ENCODE results near the gene RIOX2. TPM values are rescaled to one million over a fixed set of nuclear protein-coding genes. Genes with fewer than 3 reads are reported as not detected.
"Not testable (repeated sequence)": the region's sequence is repeated elsewhere in the genome, so short reads cannot be mapped to it uniquely, and the experiment has no call there.

Gene RIOX2
- total and polyA plus RNA-seq, 2 of the 8 experiments (the other 6 are each of a cell fraction or from before 2014, with no cell fraction given): 3.8 to 16.4 TPM

- 92% methylated on average over 4 of the region's 4 CpGs; no CpG with 5 or more reads in 1 of the 2 experiments for WGBS, 2 experiments (ENCODE audit: extremely low coverage in 1 of 2, insufficient coverage in 1 of 2, insufficient read length in 1 of 2, insufficient replicate concordance in 2 of 2, low coverage in 1 of 2, low lambda C conversion rate in 2 of 2, missing lambda C conversion rate in 1 of 2)
- H3K27ac ChIP-seq (ENCODE audit: low read depth, low read length); H3K23ac ChIP-seq (ENCODE audit: insufficient read length); H3K79me1 ChIP-seq (ENCODE audit: low read depth, low read length); H2BK20ac ChIP-seq (ENCODE audit: low read length); H2AFZ ChIP-seq (ENCODE audit: low read length); H4K91ac ChIP-seq (replicated peaks; ENCODE audit: insufficient read length, low read length); H3K23me2 ChIP-seq (ENCODE audit: low read depth, low read length); H2BK5ac ChIP-seq (ENCODE audit: low read depth, low read length); H4K20me1 ChIP-seq (replicated peaks in 1 of 2; ENCODE audit: control insufficient read depth in 1 of 2, insufficient read depth in 2 of 2, low read length in 2 of 2); H3K56ac ChIP-seq (replicated peaks; ENCODE audit: insufficient read length, low read depth, low read length); H2BK120ac ChIP-seq (replicated peaks; ENCODE audit: low read depth, low read length); H3K4me1 ChIP-seq (replicated peaks in 1 of 4; ENCODE audit: control insufficient read depth in 3 of 4, insufficient read depth in 4 of 4, low read length in 3 of 4); DNase-seq (ENCODE audit: low read depth in 1 of 2, low spot score in 2 of 2); H3K4ac ChIP-seq (replicated peaks; ENCODE audit: insufficient read length, low read depth, low read length); H3K9me3 ChIP-seq (ENCODE audit: insufficient read depth in 2 of 2, low read depth in 1 of 2, low read length in 1 of 2); H3K9ac ChIP-seq (replicated peaks in 1 of 4; ENCODE audit: extremely low read depth in 1 of 4, low read depth in 3 of 4, low read length in 3 of 4); H3K36me3 ChIP-seq (ENCODE audit: control insufficient read depth in 2 of 4, insufficient read depth in 4 of 4, low read length in 3 of 4); H4K8ac ChIP-seq (ENCODE audit: extremely low read depth, insufficient read depth, low read length); POLR2A ChIA-PET (ENCODE audit: partially characterized antibody); FAIRE-seq; H2BK15ac ChIP-seq (ENCODE audit: low read length); H3K27me3 ChIP-seq (replicated peaks in 1 of 4; ENCODE audit: control insufficient read depth in 3 of 4, extremely low read depth in 1 of 4, insufficient read depth in 3 of 4, low read length in 3 of 4); H3K4me2 ChIP-seq (ENCODE audit: insufficient read depth in 1 of 2, low read depth in 2 of 2, low read length in 2 of 2); H3K14ac ChIP-seq (ENCODE audit: insufficient read length); H3K79me2 ChIP-seq (ENCODE audit: control insufficient read depth in 1 of 2, insufficient read depth in 2 of 2, low read length in 2 of 2); H3K18ac ChIP-seq (ENCODE audit: extremely low read depth, low read length); H2AK5ac ChIP-seq (ENCODE audit: low read depth, low read length); H2BK12ac ChIP-seq (ENCODE audit: low read depth, low read length); H4K5ac ChIP-seq (ENCODE audit: insufficient read length, low read depth, low read length); H3K4me3 ChIP-seq (ENCODE audit: extremely low read depth in 1 of 4, insufficient read depth in 2 of 4, low read depth in 3 of 4, low read length in 4 of 4): not testable (repeated sequence)
- CTCF ChIA-PET (ENCODE audit: partially characterized antibody): interaction anchor here (0.8 to 8.6 kb wide), 4 partner anchors 12 to 91 kb away, joined by 3 to 85 read pairs (median 4); no protein-coding TSS in a partner anchor
Observed at GRCh38 chr3:98010883-98011449, 38.7 kb upstream of the RIOX2 start.
